Mesendoderm (in vitro differentiated cells): ENCODE data around the gene SMIM45.

Source experiments
- DNase-seq: peaks from one replicate; pipeline ENCODE4 v3.0.0; 2013
- H2AK5ac ChIP-seq: 2 replicates; pipeline ENCODE4 v1.6.1; 2013; ENCODE audit warnings: low read length, inconsistent platforms
- H2BK120ac ChIP-seq: 2 replicates; pipeline ENCODE4 v1.6.1; 2013; ENCODE audit warnings: low read depth, mild to moderate bottlenecking, low read length, moderate library complexity, mixed read lengths
- H2BK15ac ChIP-seq: replicated peaks from 2 replicates; pipeline ENCODE4 v1.6.1; 2013; ENCODE audit warnings: low read depth, mild to moderate bottlenecking, moderate library complexity
- H2BK5ac ChIP-seq: 2 replicates; pipeline ENCODE4 v1.6.1; 2013; ENCODE audit warnings: low read length, inconsistent platforms
- H3K18ac ChIP-seq: 2 replicates; pipeline ENCODE4 v1.6.1; 2013; ENCODE audit warnings: mild to moderate bottlenecking, low read length, mixed read lengths
- H3K23ac ChIP-seq: one replicate; pipeline ENCODE4 v1.6.1; 2013; ENCODE audit warnings: low read length
- H3K27ac ChIP-seq: 2 replicates; pipeline ENCODE4 v1.5.1; 2013; ENCODE audit warnings: low read depth, mild to moderate bottlenecking, inconsistent platforms, low read length, moderate library complexity
- H3K27me3 ChIP-seq: 2 replicates; pipeline ENCODE4 v1.6.1; 2013; ENCODE audit warnings: low read length, control low read depth, mild to moderate bottlenecking, inconsistent platforms; ENCODE audit not compliant: insufficient read depth, poor library complexity
- H3K36me3 ChIP-seq: 2 replicates; pipeline ENCODE4 v1.6.1; 2013; ENCODE audit warnings: low read length, inconsistent platforms; ENCODE audit not compliant: control insufficient read depth, insufficient read depth
- H3K4ac ChIP-seq: one replicate; pipeline ENCODE4 v1.6.1; 2013; ENCODE audit warnings: low read depth, mild to moderate bottlenecking, low read length, moderate library complexity
- H3K4me1 ChIP-seq: 2 replicates; pipeline ENCODE4 v1.6.1; 2013; ENCODE audit warnings: low read depth, low read length, inconsistent platforms; ENCODE audit not compliant: control insufficient read depth
- H3K4me2 ChIP-seq: 2 replicates; pipeline ENCODE4 v1.6.1; 2013; ENCODE audit warnings: low read length
- H3K4me3 ChIP-seq: 2 replicates; pipeline ENCODE4 v1.5.1; 2013; ENCODE audit warnings: mild to moderate bottlenecking, low read length
- H3K56ac ChIP-seq: one replicate; pipeline ENCODE4 v1.6.1; 2013; ENCODE audit warnings: low read length
- H3K79me1 ChIP-seq: 2 replicates; pipeline ENCODE4 v1.6.1; 2013; ENCODE audit warnings: low read length, inconsistent platforms
- H3K79me2 ChIP-seq: 2 replicates; pipeline ENCODE4 v1.6.1; 2013; ENCODE audit warnings: mild to moderate bottlenecking, low read length; ENCODE audit not compliant: control insufficient read depth, insufficient read depth
- H3K9ac ChIP-seq: 2 replicates; pipeline ENCODE4 v1.6.1; 2013; ENCODE audit warnings: low read length, inconsistent platforms
- H4K5ac ChIP-seq: one replicate; pipeline ENCODE4 v1.6.1; 2013; ENCODE audit warnings: low read length
- H4K8ac ChIP-seq: one replicate; pipeline ENCODE4 v1.6.1; 2013; ENCODE audit warnings: low read depth, mild to moderate bottlenecking, control low read depth, low read length, moderate library complexity
- WGBS: extraction: QIAGEN DNeasy Blood & Tissue Kit; methylation state at CpG from one replicate; pipeline ENCODE4 v1.1.7; 2013; ENCODE audit warnings: low lambda C conversion rate, missing lambda C conversion rate; ENCODE audit not compliant: insufficient coverage; ENCODE audit errors: extremely low coverage; 5-methylcytosine and 5-hydroxymethylcytosine counted together

SMIM45 gene

GRCh38 chr22:42007922-42008321, 56.0 kb downstream of the SMIM45 start:
- Histone ChIP-seq H3K56ac (no peak overlapping the region), H3K4me3 (no peak overlapping the region), H3K18ac (no peak overlapping the region), H2BK15ac (no peak overlapping the region), H3K36me3 (no peaks in the 10 kb centered on the region), H3K79me2 (no peaks in the 10 kb centered on the region), H3K4ac (no peak overlapping the region), H3K9ac (no peak overlapping the region), H3K4me1 (no peaks in the 10 kb centered on the region), H3K27ac (no peak overlapping the region), H3K79me1 (no peaks in the 10 kb centered on the region), H4K8ac (no peak overlapping the region), H2BK5ac (no peak overlapping the region), H2BK120ac (no peak overlapping the region), H3K4me2 (no peak overlapping the region), H3K23ac (no peak overlapping the region), H2AK5ac (no peak overlapping the region), H3K27me3 (no peaks in the 10 kb centered on the region), H4K5ac (no peak overlapping the region)
- no peak for DNase-seq
- no CpG with 5 or more reads among the region's 4 CpGs for WGBS
